ENCODE results near the gene FBXO5.

FBXO5 gene

DNA sequence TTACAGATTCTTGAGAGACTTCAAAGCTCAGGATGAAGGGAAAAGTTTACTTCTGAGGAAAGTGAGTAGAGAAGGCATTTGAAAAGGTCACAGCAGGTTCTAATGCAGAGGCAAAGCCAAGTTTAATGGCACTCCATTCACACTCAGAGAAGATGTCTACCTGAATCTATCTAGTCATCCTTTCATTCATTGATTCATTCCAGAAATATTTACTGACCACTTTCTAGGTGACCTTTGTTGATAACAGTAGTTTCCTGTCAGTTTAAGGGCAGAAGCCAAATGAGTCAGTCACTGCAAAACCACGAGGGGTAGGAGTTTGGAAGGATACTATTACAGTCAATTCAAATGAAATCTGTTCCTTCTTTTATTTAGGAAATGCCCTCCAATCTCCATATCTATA lies 30.8 kb downstream of the FBXO5 start:
- FAIRE-seq, result no peak
- no peak for TF ChIP-seq POLR2A (IDR thresholded peaks at IDR 0.05; ENCODE audit: low read depth, low read length)
- peak; percentile 5 for DNase-seq (ENCODE audit: insufficient read length, low spot score)

DNA sequence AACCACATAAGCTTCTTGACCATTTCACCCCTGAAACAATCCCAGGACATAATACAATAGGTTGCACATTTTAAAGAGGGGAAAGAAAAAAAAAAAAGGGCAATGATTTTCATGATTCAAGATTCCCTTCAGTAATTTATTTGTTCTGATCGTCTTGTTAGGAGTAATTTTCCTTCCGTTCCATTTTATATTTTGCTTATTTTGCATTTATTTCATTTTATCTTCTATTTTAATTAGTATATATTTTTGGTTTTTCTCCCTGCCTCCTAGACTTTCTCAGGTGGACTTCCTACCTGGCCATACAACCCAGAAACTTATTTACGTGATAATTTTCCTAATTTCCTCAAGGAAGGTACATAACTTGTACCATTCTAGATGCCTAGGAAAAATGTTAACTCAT lies 32.6 kb downstream of the FBXO5 start:
- DNase-seq (ENCODE audit: insufficient read length, low spot score) (no peak), FAIRE-seq (no peak)
- no peak for TF ChIP-seq POLR2A (IDR thresholded peaks at IDR 0.05; ENCODE audit: low read depth, low read length)

DNA sequence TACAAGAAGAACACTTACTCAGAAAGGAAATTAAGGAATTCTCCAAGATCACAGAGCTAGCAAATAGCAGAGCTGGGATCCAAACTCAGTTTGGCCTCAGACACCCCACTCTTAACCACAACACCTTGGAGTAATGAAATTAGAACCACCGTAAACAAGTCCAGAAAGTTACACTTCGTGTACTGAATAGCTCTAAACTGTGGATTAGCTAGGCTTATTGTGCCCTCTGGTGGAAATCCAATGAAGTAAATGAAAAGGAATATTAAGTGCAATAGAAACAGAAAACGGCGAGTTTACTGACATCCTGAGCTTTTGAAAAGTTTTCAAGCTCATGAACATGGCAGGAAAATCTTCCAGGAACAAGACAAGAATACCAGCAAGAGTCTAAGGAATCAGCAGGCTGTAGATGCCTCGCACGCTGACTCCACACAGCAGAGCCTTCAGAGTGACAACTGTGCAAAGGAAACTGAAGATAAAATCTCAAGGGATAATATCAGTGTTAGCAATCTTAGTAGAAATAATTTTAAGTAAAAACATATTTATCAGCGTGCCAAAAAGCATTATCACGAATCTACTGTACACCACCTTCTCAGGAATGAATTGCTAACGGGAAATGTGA lies 34.6 kb downstream of the FBXO5 start:
- DNase-seq (ENCODE audit: insufficient read length, low spot score), result no peak
- FAIRE-seq, result peak; percentile 61
- no peak for TF ChIP-seq POLR2A (IDR thresholded peaks at IDR 0.05; ENCODE audit: low read depth, low read length)

DNA sequence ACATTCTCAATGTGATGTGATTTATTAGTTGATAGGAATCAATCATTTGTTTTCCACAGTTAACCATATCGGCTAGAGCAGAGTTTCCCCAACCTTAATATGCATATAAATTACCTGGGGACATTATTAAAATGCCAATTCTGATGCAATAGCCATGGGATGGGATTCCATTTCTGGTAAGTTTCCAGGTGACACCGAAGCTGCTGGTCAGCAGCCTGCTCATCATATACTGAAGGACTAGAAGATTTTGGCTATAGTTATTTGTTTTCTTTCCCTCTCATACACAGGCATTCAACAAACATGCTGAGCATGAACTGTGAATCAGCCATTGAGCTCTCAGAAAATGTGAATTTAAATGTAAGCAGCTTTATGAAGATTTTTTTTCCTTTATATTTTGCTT lies 35.8 kb downstream of the FBXO5 start:
- TF ChIP-seq POLR2A (IDR thresholded peaks at IDR 0.05; ENCODE audit: low read depth, low read length), result no peak
- DNase-seq (ENCODE audit: insufficient read length, low spot score), result no peak
- no peak for FAIRE-seq

DNA sequence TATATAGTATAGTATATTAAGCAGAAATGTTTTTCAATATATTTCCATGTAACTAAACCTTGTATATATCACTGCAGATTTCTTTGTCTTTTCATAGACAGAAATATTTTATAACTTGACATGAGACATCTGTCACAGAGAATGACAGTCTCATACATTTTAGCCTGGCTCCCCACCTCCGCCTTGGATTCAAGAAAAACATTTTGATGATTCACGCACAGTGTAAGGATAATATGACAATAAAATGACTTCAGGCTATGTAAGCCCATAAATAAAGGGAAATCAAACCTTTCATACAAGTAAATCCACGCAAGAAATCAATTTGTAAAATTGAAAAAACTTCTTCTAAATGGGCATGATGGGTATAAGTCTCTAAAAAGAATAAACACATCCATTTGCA lies 36.4 kb downstream of the FBXO5 start:
- TF ChIP-seq POLR2A (IDR thresholded peaks at IDR 0.05; ENCODE audit: low read depth, low read length), result no peak
- DNase-seq (ENCODE audit: insufficient read length, low spot score) (no peak), FAIRE-seq (no peak)

DNA sequence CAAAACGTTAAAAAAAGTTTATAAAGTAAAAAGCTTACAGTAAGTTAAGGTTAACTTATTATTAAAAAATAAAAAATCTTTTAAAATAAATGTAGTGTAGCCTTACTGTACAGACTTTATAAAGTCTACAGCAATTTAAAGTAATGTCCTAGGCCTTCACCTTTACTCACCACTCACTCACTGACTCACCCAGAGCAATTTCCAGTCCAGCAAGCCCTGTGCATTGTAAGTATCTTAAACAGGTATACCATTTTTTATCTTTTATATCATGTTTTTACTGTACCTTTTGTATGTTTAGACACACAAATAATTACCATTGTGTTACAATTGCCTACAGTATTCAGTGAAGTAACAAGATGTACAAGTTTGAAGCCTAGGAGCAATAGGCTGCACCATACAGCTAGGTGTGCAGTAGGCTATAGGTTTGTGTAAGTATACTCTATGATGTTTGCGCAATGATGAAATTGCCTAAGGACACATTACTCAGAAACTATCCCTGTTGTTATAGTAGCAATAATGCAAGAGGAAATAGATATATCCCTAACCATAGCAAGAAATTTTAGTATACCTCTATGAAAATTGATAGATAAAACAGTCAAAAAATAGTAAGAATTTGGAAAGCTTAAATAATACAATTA lies 39.5 kb downstream of the FBXO5 start:
- no peak for DNase-seq (ENCODE audit: insufficient read length, low spot score)
- TF ChIP-seq POLR2A (IDR thresholded peaks at IDR 0.05; ENCODE audit: low read depth, low read length), result no peak
- FAIRE-seq, result no peak

DNA sequence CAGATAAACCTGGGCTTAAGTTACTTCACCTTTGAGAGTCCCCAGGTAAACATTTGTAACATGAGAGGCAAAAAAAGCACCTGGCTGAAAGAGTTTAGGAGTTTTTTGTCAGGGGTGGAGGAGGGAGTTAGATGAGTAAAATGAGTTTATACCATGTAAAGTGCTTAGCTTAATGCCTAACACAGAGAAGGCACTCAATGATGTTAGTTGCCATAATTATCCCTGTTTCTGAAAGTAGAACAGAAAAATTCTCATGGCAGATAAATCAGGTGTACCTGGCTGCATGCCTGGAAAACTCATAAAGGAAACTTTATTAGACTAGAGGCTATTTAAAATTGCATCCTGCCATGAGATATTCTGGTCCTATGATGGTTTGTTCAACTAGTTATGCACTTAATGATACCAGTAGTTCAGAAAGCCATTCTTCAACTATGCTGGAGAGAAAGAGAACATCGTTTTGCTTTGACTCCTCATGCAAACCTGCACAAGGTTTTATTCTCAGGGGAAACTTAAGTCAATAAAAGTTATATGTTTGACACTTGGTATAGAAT lies 40.4 kb downstream of the FBXO5 start:
- FAIRE-seq, result no peak
- no peak for TF ChIP-seq POLR2A (IDR thresholded peaks at IDR 0.05; ENCODE audit: low read depth, low read length)
- DNase-seq (ENCODE audit: insufficient read length, low spot score), result no peak

DNA sequence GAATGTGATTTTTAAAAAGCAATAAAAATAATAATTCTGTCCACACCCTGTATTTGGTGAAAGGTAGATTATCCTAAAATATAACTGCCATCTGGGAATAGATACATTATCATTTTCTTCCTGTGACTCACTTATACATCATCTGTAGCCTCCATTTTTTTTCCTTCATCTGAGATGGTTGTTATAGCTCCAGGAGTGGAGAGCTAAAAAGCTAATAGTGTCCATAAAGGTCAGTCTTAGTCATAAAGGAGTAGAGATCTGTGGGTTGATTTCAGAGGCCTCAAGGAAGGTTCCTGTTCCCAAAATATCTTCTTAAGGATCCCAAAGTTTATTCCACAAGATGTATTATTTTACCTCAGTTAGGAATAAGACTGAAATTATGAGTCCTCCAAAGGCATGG lies 41.1 kb downstream of the FBXO5 start:
- FAIRE-seq (no peak), DNase-seq (ENCODE audit: insufficient read length, low spot score) (no peak)
- no peak for TF ChIP-seq POLR2A (IDR thresholded peaks at IDR 0.05; ENCODE audit: low read depth, low read length)

DNA sequence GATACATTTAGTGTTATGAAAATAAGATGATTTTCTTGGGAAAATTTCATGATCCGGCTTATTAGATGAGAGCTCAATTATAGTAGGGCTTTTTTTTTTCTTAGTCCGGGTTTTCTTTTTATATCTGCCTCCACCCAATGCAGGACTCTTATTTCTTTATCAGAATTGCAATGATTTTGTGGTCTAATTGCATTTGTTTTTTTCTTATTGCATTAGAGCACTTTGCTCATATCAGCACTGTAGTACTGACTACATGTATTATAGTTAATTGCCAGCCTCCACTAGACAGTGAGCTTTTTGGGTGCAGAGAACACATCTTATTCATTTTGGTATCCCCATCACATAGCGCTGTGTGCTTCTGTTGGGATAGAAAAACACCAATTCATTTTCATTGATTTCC lies 50.0 kb downstream of the FBXO5 start:
- no peak for TF ChIP-seq POLR2A (IDR thresholded peaks at IDR 0.05; ENCODE audit: low read depth, low read length)
- DNase-seq (ENCODE audit: insufficient read length, low spot score) (no peak), FAIRE-seq (no peak)

DNA sequence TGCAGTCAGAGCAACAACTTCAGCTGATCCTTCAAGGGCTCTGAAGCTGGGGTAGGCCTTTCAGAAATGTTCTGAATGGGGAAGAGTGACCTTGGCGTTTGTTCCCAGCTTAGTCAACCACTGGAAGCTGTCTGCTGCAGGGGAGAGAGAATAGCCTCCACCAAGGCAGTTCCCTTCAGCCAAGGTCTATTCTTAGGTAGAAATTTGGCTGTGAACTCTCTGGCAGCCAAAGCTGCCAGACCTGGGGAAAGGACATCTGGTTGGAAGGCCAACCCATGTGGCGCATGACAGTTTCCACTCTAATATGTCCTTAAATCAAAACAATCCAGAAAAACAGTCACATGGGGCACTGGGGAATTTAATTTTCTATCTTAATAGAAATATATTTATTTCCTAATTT lies 60.1 kb downstream of the FBXO5 start:
- DNase-seq (ENCODE audit: insufficient read length, low spot score) (no peak), FAIRE-seq (no peak)
- TF ChIP-seq POLR2A (IDR thresholded peaks at IDR 0.05; ENCODE audit: low read depth, low read length), result no peak
